Kidney (tissue), 14 donors: ENCODE results near the gene TRMT10C. TPM values are rescaled to one million over a fixed set of nuclear protein-coding genes. Genes with fewer than 3 reads are reported as not detected.
"Not testable (repeated sequence)": the region's sequence is repeated elsewhere in the genome, so short reads cannot be mapped to it uniquely, and the experiment has no call there.

Experiments
- DNase-seq, 5 donors: peaks; one replicate each; pipeline ENCODE4 v3.0.0-alpha.2; 2013 to 2020
- FAIRE-seq: peaks from 2 replicates; lab custom pipeline; 2012; peaks lifted over from hg19 to GRCh38; lab: Jason Lieb, UNC
- H3K27ac ChIP-seq, 2 donors: one replicate each; pipeline ENCODE4 v1.7.0; 2013; ENCODE audit warnings: low read depth in 2 of 2, low read length in 2 of 2, inconsistent platforms in 1 of 2
- H3K27me3 ChIP-seq: one replicate; pipeline ENCODE4 v1.7.1; 2013; ENCODE audit warnings: low read length, inconsistent platforms; ENCODE audit not compliant: control insufficient read depth, insufficient read depth
- H3K36me3 ChIP-seq, 3 donors: one replicate each; pipeline versions ENCODE4 v1.7.0 to v1.7.1; 2013; ENCODE audit warnings: low read length in 3 of 3, control low read depth in 1 of 3, inconsistent platforms in 1 of 3; ENCODE audit not compliant: insufficient read depth in 3 of 3, control insufficient read depth in 2 of 3
- H3K4me1 ChIP-seq, 3 donors: one replicate each; pipeline versions ENCODE4 v1.7.0 to v1.7.1; 2013; ENCODE audit warnings: low read length in 3 of 3, inconsistent platforms in 1 of 3, low read depth in 1 of 3; ENCODE audit not compliant: control insufficient read depth in 2 of 3, insufficient read depth in 2 of 3
- H3K4me3 ChIP-seq, 3 donors: one replicate each; pipeline versions ENCODE4 v1.7.0 to v1.8.1; 2013; ENCODE audit warnings: low read length in 3 of 3, control low read depth in 1 of 3, inconsistent platforms in 1 of 3
- H3K9ac ChIP-seq, 3 donors: one replicate each; pipeline versions ENCODE4 v1.7.0 to v1.7.1; 2013; ENCODE audit warnings: low read length in 3 of 3, control low read depth in 1 of 3, inconsistent platforms in 1 of 3
- H3K9me3 ChIP-seq, 3 donors: one replicate each; pipeline versions ENCODE4 v1.7.0 to v1.7.1; 2013; ENCODE audit warnings: low read length in 3 of 3, control low read depth in 1 of 3, inconsistent platforms in 1 of 3; ENCODE audit not compliant: control insufficient read depth in 2 of 3, insufficient read depth in 1 of 3
- CTCF ChIP-seq: IDR thresholded peaks from 3 replicates; pipeline ENCODE4 v1.5.1; 2012; ENCODE audit warnings: mild to moderate bottlenecking, moderate library complexity, borderline replicate concordance; ENCODE audit not compliant: insufficient read depth; ENCODE audit errors: extremely low read depth
- intact Hi-C: fragments of 100-400 bp; cut with DNase I; formaldehyde crosslinking; loops from one replicate; pipeline ENCODE4 v1.11.1; 2022
- polyA plus RNA-seq: library from polyadenylated mRNA; stranded (reverse); fragments of 350-450 nt; fragmentation: Illumina TruSeq; extraction: RNeasy Lipid Tissue Mini Kit (QIAGEN cat#74804); gene quantifications from one replicate; pipeline ENCODE4 v1.2.3, GENCODE V29; 2014; ENCODE audit warnings: low read depth, low replicate concordance; ENCODE audit not compliant: insufficient read depth
- total RNA-seq: library from RNA; stranded (reverse); fragmentation: NEBNext Ultra II Directional; extraction: Animal tissue kit (Norgen Biotek cat#: 25700); gene quantifications from one replicate; pipeline ENCODE4 v1.2.1, GENCODE V29; 2021
- donor health status: control.
- donor health status: control.
- donor health status: control.
- donor health status: control.
- donor health status: control.
- donor health status: DM: yes; HTN: yes; CAD: no.
- donor health status: Normal renal cell carcinoma (clear cell type).

Gene TRMT10C
- total and polyA plus RNA-seq, 2 donors from 2014 or later: 17.7 to 27.5 TPM

GRCh38 chr3:101611023-101611422 is 49.4 kb downstream of the TRMT10C start:
- Histone ChIP-seq H3K9ac (no peak overlapping the region), H3K36me3 (no peaks in the 10 kb centered on the region), H3K4me1 (no peaks in the 10 kb centered on the region), H3K27me3 (no peaks in the 10 kb centered on the region), H3K4me3 (no peak overlapping the region), H3K27ac (no peak overlapping the region), H3K9me3 (no peaks in the 10 kb centered on the region)
- DNase-seq: no peak
- no peak for FAIRE-seq
- intact Hi-C loops: no loop called here
- TF ChIP-seq CTCF: no peak

- H3K36me3 ChIP-seq, DNase-seq, H3K9me3 ChIP-seq, FAIRE-seq, H3K27ac ChIP-seq, H3K4me3 ChIP-seq, H3K4me1 ChIP-seq, H3K27me3 ChIP-seq, H3K9ac ChIP-seq, intact Hi-C loops: not testable (repeated sequence)
Measured at GRCh38 chr3:101613014-101613413, 51.3 kb downstream of the TRMT10C start.

- no peak overlapping the region for H3K27ac ChIP-seq
- no peak overlapping the region for H3K4me3 ChIP-seq
- no peak for TF ChIP-seq CTCF
- H3K9me3 ChIP-seq: no peaks in the 10 kb centered on the region
- no peaks in the 10 kb centered on the region for H3K36me3 ChIP-seq
- no peaks in the 10 kb centered on the region for H3K4me1 ChIP-seq
- no peak overlapping the region for H3K9ac ChIP-seq
- DNase-seq: no peak
- intact Hi-C loops: no loop called here
- no peaks in the 10 kb centered on the region for H3K27me3 ChIP-seq
- no peak for FAIRE-seq
Measured at GRCh38 chr3:101615525-101615924, 53.9 kb downstream of the TRMT10C start.

Other genes starting within 250 kb of the TRMT10C start
- gene IMPG2, start 241.3 kb upstream of the TRMT10C start, total RNA-seq: 0.85 TPM
- gene IMPG2, start 241.3 kb upstream of the TRMT10C start, polyA plus RNA-seq: 0.15 TPM
- 28.7 TPM for gene SENP7, start 48.7 kb upstream of the TRMT10C start, total RNA-seq
- gene SENP7, start 48.7 kb upstream of the TRMT10C start, polyA plus RNA-seq: 5.4 TPM
- gene PCNP, start 12.3 kb downstream of the TRMT10C start, total RNA-seq: 148 TPM
- 63.3 TPM for gene PCNP, start 12.3 kb downstream of the TRMT10C start, polyA plus RNA-seq
- gene ZBTB11, start 115.3 kb downstream of the TRMT10C start, total RNA-seq: 14.1 TPM
- 4.7 TPM for gene ZBTB11, start 115.3 kb downstream of the TRMT10C start, polyA plus RNA-seq
- gene RPL24, start 124.8 kb downstream of the TRMT10C start, total RNA-seq: 844 TPM
- gene RPL24, start 124.8 kb downstream of the TRMT10C start, polyA plus RNA-seq: 1,595 TPM
- gene CEP97, start 162.7 kb downstream of the TRMT10C start, total RNA-seq: 7.5 TPM
- gene CEP97, start 162.7 kb downstream of the TRMT10C start, polyA plus RNA-seq: 1.7 TPM
- gene NXPE3, start 217.3 kb downstream of the TRMT10C start, total RNA-seq: 13.3 TPM
- gene NXPE3, start 217.3 kb downstream of the TRMT10C start, polyA plus RNA-seq: 4.9 TPM